ENCODE measurements around the gene CUTA.

DNA sequence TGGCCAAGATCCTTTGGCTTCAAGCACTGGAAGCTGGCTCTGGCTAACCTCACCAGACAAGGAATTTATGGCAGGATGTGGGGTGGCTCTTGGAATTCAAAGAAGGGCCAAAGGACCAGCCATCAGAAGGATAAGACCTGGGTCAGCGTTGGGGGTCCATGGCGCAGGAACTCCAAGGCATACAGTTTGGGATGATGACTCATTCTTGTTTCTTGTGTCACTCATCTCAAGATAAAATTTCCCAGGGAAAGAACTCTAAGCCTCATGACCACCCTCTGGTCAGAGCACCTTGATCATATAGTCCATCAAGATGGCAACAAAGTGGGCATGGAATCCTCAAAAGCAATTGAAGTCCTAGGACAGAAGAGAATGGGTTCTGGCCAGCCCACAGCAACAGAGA, 41.3 kb upstream of the CUTA start:
- TF ChIP-seq, protein P1, sequence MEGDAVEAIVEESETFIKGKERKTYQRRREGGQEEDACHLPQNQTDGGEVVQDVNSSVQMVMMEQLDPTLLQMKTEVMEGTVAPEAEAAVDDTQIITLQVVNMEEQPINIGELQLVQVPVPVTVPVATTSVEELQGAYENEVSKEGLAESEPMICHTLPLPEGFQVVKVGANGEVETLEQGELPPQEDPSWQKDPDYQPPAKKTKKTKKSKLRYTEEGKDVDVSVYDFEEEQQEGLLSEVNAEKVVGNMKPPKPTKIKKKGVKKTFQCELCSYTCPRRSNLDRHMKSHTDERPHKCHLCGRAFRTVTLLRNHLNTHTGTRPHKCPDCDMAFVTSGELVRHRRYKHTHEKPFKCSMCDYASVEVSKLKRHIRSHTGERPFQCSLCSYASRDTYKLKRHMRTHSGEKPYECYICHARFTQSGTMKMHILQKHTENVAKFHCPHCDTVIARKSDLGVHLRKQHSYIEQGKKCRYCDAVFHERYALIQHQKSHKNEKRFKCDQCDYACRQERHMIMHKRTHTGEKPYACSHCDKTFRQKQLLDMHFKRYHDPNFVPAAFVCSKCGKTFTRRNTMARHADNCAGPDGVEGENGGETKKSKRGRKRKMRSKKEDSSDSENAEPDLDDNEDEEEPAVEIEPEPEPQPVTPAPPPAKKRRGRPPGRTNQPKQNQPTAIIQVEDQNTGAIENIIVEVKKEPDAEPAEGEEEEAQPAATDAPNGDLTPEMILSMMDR (IDR thresholded peaks at IDR 0.05), result no peak
- TF ChIP-seq POLR2A (IDR thresholded peaks at IDR 0.05), result no peak
